H9 (cell line): Measurements from ENCODE around the gene GLIPR2. TPM values are rescaled to one million over a fixed set of nuclear protein-coding genes. Genes with fewer than 3 reads are reported as not detected.

Experiments
- DNase-seq: peaks from one replicate; pipeline ENCODE4 v3.0.0-alpha.2; 2017
- H2AFZ ChIP-seq: one replicate; pipeline ENCODE4 v1.6.1; 2013; ENCODE audit warnings: mild to moderate bottlenecking, low read length, control low read depth, moderate library complexity
- H2AK5ac ChIP-seq: 2 replicates; pipeline ENCODE4 v1.6.1; 2013; ENCODE audit warnings: low read length, control low read depth, mixed read lengths; ENCODE audit not compliant: insufficient read length
- H2BK120ac ChIP-seq: one replicate; pipeline ENCODE4 v1.6.1; 2013; ENCODE audit warnings: low read depth, mild to moderate bottlenecking, low read length, control low read depth, inconsistent platforms; ENCODE audit not compliant: poor library complexity, severe bottlenecking
- H2BK12ac ChIP-seq: 2 replicates; pipeline ENCODE4 v1.6.1; 2013; ENCODE audit warnings: low read length, control low read depth, mixed read lengths, low read depth; ENCODE audit not compliant: insufficient read length
- H2BK15ac ChIP-seq: 2 replicates; pipeline ENCODE4 v1.6.1; 2013; ENCODE audit warnings: low read depth, low read length, control low read depth
- H2BK20ac ChIP-seq: one replicate; pipeline ENCODE4 v1.6.1; 2013; ENCODE audit warnings: low read depth, mild to moderate bottlenecking, low read length, control low read depth, inconsistent platforms; ENCODE audit not compliant: poor library complexity, severe bottlenecking
- H2BK5ac ChIP-seq: 2 replicates; pipeline ENCODE4 v1.6.1; 2013; ENCODE audit warnings: low read length, control low read depth, mixed read lengths; ENCODE audit not compliant: insufficient read length
- H3K14ac ChIP-seq: 2 replicates; pipeline ENCODE4 v1.6.1; 2013; ENCODE audit warnings: low read length, control low read depth; ENCODE audit not compliant: insufficient read depth
- H3K18ac ChIP-seq: 2 replicates; pipeline ENCODE4 v1.6.1; 2013; ENCODE audit warnings: low read depth, mild to moderate bottlenecking, mixed read lengths, low read length, control low read depth; ENCODE audit not compliant: insufficient read length
- H3K23ac ChIP-seq: 2 replicates; pipeline ENCODE4 v1.6.1; 2013; ENCODE audit warnings: low read length, control low read depth, mixed read lengths, low read depth; ENCODE audit not compliant: insufficient read length
- H3K23me2 ChIP-seq: 2 replicates; pipeline ENCODE4 v1.6.1; 2013; ENCODE audit warnings: low read depth, mild to moderate bottlenecking, mixed read lengths, low read length, control low read depth; ENCODE audit not compliant: insufficient read length, poor library complexity, severe bottlenecking
- H3K27ac ChIP-seq: 2 replicates; pipeline ENCODE4 v1.5.1; 2013; ENCODE audit warnings: low read length, control low read depth, mixed read lengths, low read depth; ENCODE audit not compliant: insufficient read length
- H3K27me3 ChIP-seq: 2 replicates; pipeline ENCODE4 v1.6.1; 2013; ENCODE audit warnings: low read length, control low read depth, inconsistent platforms; ENCODE audit not compliant: insufficient read depth
- H3K4ac ChIP-seq: 2 replicates; pipeline ENCODE4 v1.6.1; 2013; ENCODE audit warnings: low read depth, mild to moderate bottlenecking, control low read depth, inconsistent platforms, low read length, moderate library complexity
- H3K4me1 ChIP-seq: 2 replicates; pipeline ENCODE4 v1.6.1; 2013; ENCODE audit warnings: low read length, control low read depth, inconsistent platforms; ENCODE audit not compliant: insufficient read depth
- H3K4me2 ChIP-seq: 2 replicates; pipeline ENCODE4 v1.6.1; 2013; ENCODE audit warnings: low read length, control low read depth, mixed read lengths; ENCODE audit not compliant: insufficient read length, insufficient read depth
- H3K56ac ChIP-seq: 2 replicates; pipeline ENCODE4 v1.6.1; 2013; ENCODE audit warnings: low read depth, mild to moderate bottlenecking, mixed read lengths, low read length, control low read depth; ENCODE audit not compliant: insufficient read length
- H3K79me1 ChIP-seq: 2 replicates; pipeline ENCODE4 v1.6.1; 2013; ENCODE audit warnings: low read depth, mild to moderate bottlenecking, moderate library complexity, low read length, control low read depth, inconsistent platforms; ENCODE audit not compliant: insufficient read depth, poor library complexity, severe bottlenecking
- H3K79me2 ChIP-seq: 2 replicates; pipeline ENCODE4 v1.6.1; 2013; ENCODE audit warnings: low read length, control low read depth, inconsistent platforms; ENCODE audit not compliant: insufficient read depth
- H3K9ac ChIP-seq: 2 replicates; pipeline ENCODE4 v1.6.1; 2013; ENCODE audit warnings: low read length, control low read depth, mixed read lengths; ENCODE audit not compliant: insufficient read length; ENCODE audit errors: extremely low read depth
- H3K9me3 ChIP-seq: one replicate; pipeline ENCODE4 v1.6.1; 2013; ENCODE audit warnings: low read depth, low read length, inconsistent platforms; ENCODE audit not compliant: control insufficient read depth
- H3T11ph ChIP-seq: one replicate; pipeline ENCODE4 v1.6.1; 2013; ENCODE audit warnings: mild to moderate bottlenecking, low read length, control low read depth, inconsistent platforms
- H4K20me1 ChIP-seq: one replicate; pipeline ENCODE4 v1.6.1; 2013; ENCODE audit not compliant: control insufficient read depth, insufficient read length, insufficient read depth
- H4K5ac ChIP-seq: 2 replicates; pipeline ENCODE4 v1.6.1; 2013; ENCODE audit warnings: low read depth, mild to moderate bottlenecking, mixed read lengths, low read length, control low read depth; ENCODE audit not compliant: insufficient read length
- H4K8ac ChIP-seq: replicated peaks from 2 replicates; pipeline ENCODE4 v1.6.1; 2013; ENCODE audit warnings: low read length, control low read depth, mixed read lengths, low read depth; ENCODE audit not compliant: insufficient read length
- H4K91ac ChIP-seq: 2 replicates; pipeline ENCODE4 v1.6.1; 2013; ENCODE audit warnings: low read depth, mild to moderate bottlenecking, moderate library complexity, mixed read lengths, low read length, control low read depth; ENCODE audit not compliant: insufficient read length
- H3K27ac Mint-ChIP-seq, 3 experiments: 2 replicates in 2 of 3; 3 replicates in 1 of 3; pipeline ENCODE4 v1.8.0; 2020 to 2021; ENCODE audit warnings: mixed read lengths in 3 of 3, mild to moderate bottlenecking in 1 of 3, moderate library complexity in 1 of 3
- H3K27me3 Mint-ChIP-seq: 2 replicates; pipeline ENCODE4 v1.8.0; 2021; ENCODE audit warnings: low read depth, mild to moderate bottlenecking, moderate library complexity, mixed read lengths
- H3K36me3 Mint-ChIP-seq, 3 experiments: 2 replicates in 2 of 3; 3 replicates in 1 of 3; pipeline ENCODE4 v1.8.0; 2020 to 2021; ENCODE audit warnings: low read depth in 3 of 3, mixed read lengths in 3 of 3; ENCODE audit not compliant: insufficient read depth in 1 of 3
- H3K4me1 Mint-ChIP-seq, 2 experiments: 2 replicates each; pipeline ENCODE4 v1.8.0; 2020; ENCODE audit warnings: mixed read lengths in 2 of 2
- H3K4me3 Mint-ChIP-seq, 2 experiments: 2 replicates in 1 of 2; 3 replicates in 1 of 2; pipeline ENCODE4 v1.8.0; 2020 to 2021; ENCODE audit warnings: mild to moderate bottlenecking in 2 of 2, mixed read lengths in 2 of 2, moderate library complexity in 1 of 2
- H3K9me3 Mint-ChIP-seq, 2 experiments: 2 replicates in 1 of 2; 3 replicates in 1 of 2; pipeline ENCODE4 v1.8.0; 2020; ENCODE audit warnings: mild to moderate bottlenecking in 2 of 2, mixed read lengths in 2 of 2, moderate library complexity in 1 of 2
- CTCF ChIP-seq: fragments of 200-600 bp; sonication (generic); conservative IDR thresholded peaks from 3 replicates; pipeline ENCODE4 v1.8.0; 2021; ENCODE audit warnings: antibody characterized with exemption, mild to moderate bottlenecking
- WGBS: extraction: QIAGEN DNeasy Blood & Tissue Kit; methylation state at CpG from one replicate; pipeline ENCODE4 v1.1.7; 2013; ENCODE audit warnings: missing lambda C conversion rate, low lambda C conversion rate, mixed read lengths; ENCODE audit not compliant: insufficient read length; ENCODE audit errors: extremely low coverage; 5-methylcytosine and 5-hydroxymethylcytosine counted together
- total RNA-seq: library from RNA; stranded (reverse); gene quantifications from 2 replicates; pipeline ENCODE4 v1.2.1, GENCODE V29; 2021

Gene GLIPR2
- total RNA-seq, 1 experiment from 2014 or later, result 10.0 TPM

GRCh38 chr9:36137392-36138004 is 965 bp downstream of the GLIPR2 start:
- H3K27ac Mint-ChIP-seq, result peak overlapping the region in 1 of 3 experiments; percentile 60; a peak in 2 of 7 replicates
- Histone ChIP-seq H4K20me1 (no peaks in the 10 kb centered on the region), H4K8ac (no peak overlapping the region), H2BK20ac (no peak overlapping the region), H2BK5ac (no peak overlapping the region), H3K4ac (no peak overlapping the region), H2BK120ac (no peak overlapping the region), H3K9ac (no peak overlapping the region), H3K27ac (no peak overlapping the region), H3K79me2 (no peaks in the 10 kb centered on the region), H2AFZ (no peak overlapping the region), H3K27me3 (peaks cover 27% of the 10 kb centered on the region), H3K14ac (no peak overlapping the region; the same call in 1 of the 2 replicates), H3K18ac (no peak overlapping the region), H3T11ph (no peak overlapping the region), H2BK15ac (no peak overlapping the region), H3K9me3 (no peaks in the 10 kb centered on the region), H3K56ac (no peak overlapping the region), H3K4me2 (peak overlapping the region; percentile 80), H4K91ac (no peak overlapping the region), H2BK12ac (no peak overlapping the region), H4K5ac (no peak overlapping the region), H3K4me1 (peaks cover 2% of the 10 kb centered on the region; the same call in 1 of the 2 replicates), H3K79me1 (no peaks in the 10 kb centered on the region), H3K23me2 (peaks cover 14% of the 10 kb centered on the region), H2AK5ac (no peak overlapping the region), H3K23ac (no peak overlapping the region)
- no CpG with 5 or more reads among the region's 12 CpGs for WGBS
- peaks cover 0 to 1% (median 0%) of the 10 kb centered on the region in 3 experiments; a peak in 1 of 7 replicates for H3K36me3 Mint-ChIP-seq
- DNase-seq, result no peak
- no peak for TF ChIP-seq CTCF
- H3K9me3 Mint-ChIP-seq, result peaks cover 0 to 5% of the 10 kb centered on the region in 2 experiments; a peak in 3 of 5 replicates
- H3K27me3 Mint-ChIP-seq, result peaks cover 84% of the 10 kb centered on the region
- peak overlapping the region; percentile 70 to 85 for H3K4me3 Mint-ChIP-seq
- H3K4me1 Mint-ChIP-seq, result peaks cover 25 to 40% of the 10 kb centered on the region in 2 experiments
